ENCODE results near the gene F11. TPM values are rescaled to one million over a fixed set of nuclear protein-coding genes. Genes with fewer than 3 reads are reported as not detected.

F11 gene
- total and polyA plus RNA-seq, 2 of the 13 experiments (the other 11 are each of a cell fraction or from before 2014, with no cell fraction given): 35.1 to 58.0 TPM

GRCh38 chr4:186266729-186267456, 904 bp downstream of the F11 start (continued):
- TF ChIP-seq PHF5A (CRISPR knock-in tag; IDR thresholded peaks at IDR 0.05; ENCODE audit: low read depth, unreplicated experiment) (no peak), ARID2 (CRISPR knock-in tag; IDR thresholded peaks at IDR 0.05; ENCODE audit: borderline replicate concordance) (no peak), AGO2 (optimal IDR thresholded peaks at IDR 0.05; ENCODE audit: low read depth, low read length) (no peak), DPF2 (CRISPR knock-in tag; IDR thresholded peaks at IDR 0.05; ENCODE audit: borderline replicate concordance, low read depth) (no peak), RARG (CRISPR knock-in tag; IDR thresholded peaks at IDR 0.05; ENCODE audit: low read depth) (no peak), ZSCAN21 (CRISPR knock-in tag; IDR thresholded peaks at IDR 0.05; ENCODE audit: borderline replicate concordance) (no peak), GTF3A (CRISPR knock-in tag; conservative IDR thresholded peaks at IDR 0.05) (no peak), PRMT3 (CRISPR knock-in tag; IDR thresholded peaks at IDR 0.05; ENCODE audit: borderline replicate concordance, low read depth) (no peak), SIN3B (IDR thresholded peaks at IDR 0.05; ENCODE audit: low read length) (no peak), THAP11 (CRISPR knock-in tag; IDR thresholded peaks at IDR 0.05) (0 out of 2 replicates have a peak, but pooled peaks have one; percentile 12), RFX5 (IDR thresholded peaks at IDR 0.05; ENCODE audit: low read depth, low read length) (no peak), REPIN1 (CRISPR knock-in tag; IDR thresholded peaks at IDR 0.05; ENCODE audit: borderline replicate concordance, low read depth) (no peak), ZNF251 (CRISPR knock-in tag; IDR thresholded peaks at IDR 0.05) (no peak), RXRB (CRISPR knock-in tag; IDR thresholded peaks at IDR 0.05; ENCODE audit: borderline replicate concordance) (peak; percentile 21; the same call in 1 of the 2 replicates), ZHX1 (CRISPR knock-in tag; IDR thresholded peaks at IDR 0.05; ENCODE audit: low read depth) (no peak), CC2D1A (CRISPR knock-in tag; IDR thresholded peaks at IDR 0.05) (no peak), ZSCAN20 (CRISPR knock-in tag; IDR thresholded peaks at IDR 0.05; ENCODE audit: borderline replicate concordance) (no peak), FUBP1 (CRISPR knock-in tag; IDR thresholded peaks at IDR 0.05; ENCODE audit: borderline replicate concordance) (no peak), POLR2A (IDR thresholded peaks at IDR 0.05; ENCODE audit: insufficient read depth in 1 of 2, low read depth in 2 of 2, low read length in 2 of 2) (peak; percentile 43 to 59; a peak in 2 of 4 replicates), NFE2L2 (IDR thresholded peaks at IDR 0.05; ENCODE audit: low read length) (no peak), PRDM4 (CRISPR knock-in tag; IDR thresholded peaks at IDR 0.05; ENCODE audit: borderline replicate concordance) (no peak)

All from HepG2 (cell line).